ENCODE results near the gene PITPNM2.
"Not testable (repeated sequence)": the region's sequence is repeated elsewhere in the genome, so short reads cannot be mapped to it uniquely, and the experiment has no call there.

PITPNM2 gene

GRCh38 chr12:123120452-123121166, 30.3 kb downstream of the PITPNM2 start:
- DNase-seq (ENCODE audit: low spot score), result no peak

- no peak for DNase-seq (ENCODE audit: low spot score)
Measured at GRCh38 chr12:123119808-123120207, 31.1 kb downstream of the PITPNM2 start.

GRCh38 chr12:123118497-123118896, 32.4 kb downstream of the PITPNM2 start:
- no peak for DNase-seq (ENCODE audit: low spot score)

GRCh38 chr12:123115409-123116121, 35.3 kb downstream of the PITPNM2 start:
- DNase-seq (ENCODE audit: low spot score), result no peak

GRCh38 chr12:123114304-123115083, 36.4 kb downstream of the PITPNM2 start:
- DNase-seq (ENCODE audit: low spot score), result no peak

- no peak for DNase-seq (ENCODE audit: low spot score)
Measured at GRCh38 chr12:123113026-123113425, 37.9 kb downstream of the PITPNM2 start.

GRCh38 chr12:123111498-123112165, 39.3 kb downstream of the PITPNM2 start:
- no peak for DNase-seq (ENCODE audit: low spot score)

- no peak for DNase-seq (ENCODE audit: low spot score)
Measured at GRCh38 chr12:123109319-123109772, 41.5 kb downstream of the PITPNM2 start.

- no peak for DNase-seq (ENCODE audit: low spot score)
Measured at GRCh38 chr12:123108682-123109066, 42.2 kb downstream of the PITPNM2 start.

- DNase-seq (ENCODE audit: low spot score), result no peak
Measured at GRCh38 chr12:123107926-123108681, 42.8 kb downstream of the PITPNM2 start.

- DNase-seq (ENCODE audit: low spot score), result no peak
Measured at GRCh38 chr12:123106640-123107359, 44.1 kb downstream of the PITPNM2 start.

GRCh38 chr12:123105211-123105826, 45.6 kb downstream of the PITPNM2 start:
- DNase-seq (ENCODE audit: low spot score), result no peak

GRCh38 chr12:123104809-123105208, 46.1 kb downstream of the PITPNM2 start:
- no peak for DNase-seq (ENCODE audit: low spot score)

- DNase-seq (ENCODE audit: low spot score), result not testable (repeated sequence)
Measured at GRCh38 chr12:123104094-123104493, 46.8 kb downstream of the PITPNM2 start.

- no peak for DNase-seq (ENCODE audit: low spot score)
Measured at GRCh38 chr12:123102781-123103503, 47.9 kb downstream of the PITPNM2 start.

GRCh38 chr12:123102366-123102765, 48.5 kb downstream of the PITPNM2 start:
- DNase-seq (ENCODE audit: low spot score), result no peak

GRCh38 chr12:123101526-123101925, 49.4 kb downstream of the PITPNM2 start:
- DNase-seq (ENCODE audit: low spot score), result no peak

All from SK-N-DZ (cell line).